Choroid plexus epithelial cell (primary cell): ENCODE data around the gene CD33.

ENCODE experiments used
- DNase-seq: peaks from one replicate; pipeline ENCODE4 v3.0.0-alpha.2; 2010; ENCODE audit warnings: low read depth
- H3K4me3 ChIP-seq: 2 replicates; pipeline ENCODE4 v1.5.1; 2011; ENCODE audit warnings: low read depth, mild to moderate bottlenecking, control low read depth, low read length, moderate library complexity
- CTCF ChIP-seq: conservative IDR thresholded peaks from 2 replicates; pipeline ENCODE4 v1.5.1; 2011; ENCODE audit warnings: low read depth, mild to moderate bottlenecking, control low read depth, inconsistent platforms, low read length, moderate library complexity

The CD33 gene

GRCh38 chr19:51196181-51196580 lies 28.7 kb upstream of the CD33 start:
- DNase-seq, result no peak
- no peak for TF ChIP-seq CTCF
- no peak overlapping the region for H3K4me3 ChIP-seq

GRCh38 chr19:51198641-51199040 lies 26.2 kb upstream of the CD33 start:
- no peak overlapping the region for H3K4me3 ChIP-seq
- DNase-seq, result no peak
- TF ChIP-seq CTCF, result no peak

DNA sequence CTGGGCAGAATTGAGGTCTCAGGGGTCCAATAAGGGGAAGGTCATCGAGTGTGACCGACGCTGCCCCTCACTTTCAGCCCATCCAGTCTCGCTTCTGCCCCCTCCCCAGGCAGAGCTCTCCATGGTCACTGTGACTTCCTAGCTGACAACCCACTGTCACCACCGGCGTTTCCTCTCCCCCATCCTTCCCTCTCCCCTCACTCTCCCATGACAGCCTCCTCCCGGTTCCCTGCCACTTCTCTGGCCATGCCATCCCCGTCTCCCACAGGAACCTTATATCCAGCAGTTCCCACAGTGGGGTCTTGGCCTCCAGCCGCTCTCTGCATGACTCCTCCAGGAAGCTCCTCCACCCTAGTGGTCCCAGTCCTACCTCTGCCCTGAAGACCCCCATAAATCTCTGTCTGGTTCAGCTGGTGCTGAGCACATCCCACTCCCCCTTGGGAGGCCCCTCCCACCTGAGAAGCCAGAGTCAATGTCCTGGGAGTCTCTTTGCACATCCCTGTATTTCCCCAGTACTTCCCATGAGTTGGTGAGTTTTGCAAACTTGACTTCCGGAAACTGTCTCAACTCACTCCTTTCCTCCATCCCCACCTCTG lies 24.7 kb upstream of the CD33 start:
- H3K4me3 ChIP-seq, result no peak overlapping the region
- TF ChIP-seq CTCF, result no peak
- no peak for DNase-seq

DNA sequence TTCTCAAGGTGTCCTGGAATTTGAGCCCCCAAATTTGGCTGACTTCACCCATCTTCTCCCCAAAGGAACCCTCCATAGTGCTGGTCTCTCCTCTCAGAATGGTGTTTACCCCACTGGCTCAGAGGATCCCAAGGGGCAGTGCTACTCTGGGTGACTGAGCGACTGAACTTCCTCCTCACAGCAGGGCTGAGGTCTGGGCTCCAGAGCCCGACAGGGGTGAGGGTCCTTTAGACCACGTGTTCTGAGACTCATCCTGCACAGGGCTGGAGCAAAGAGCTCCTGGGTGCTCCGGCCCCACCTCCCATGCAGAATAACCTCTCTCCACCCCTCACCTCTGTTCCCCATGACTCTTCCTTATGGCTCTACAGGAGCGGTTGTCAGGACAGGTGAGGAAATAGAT lies 23.2 kb upstream of the CD33 start:
- DNase-seq, result no peak
- no peak for TF ChIP-seq CTCF
- no peak overlapping the region for H3K4me3 ChIP-seq

DNA sequence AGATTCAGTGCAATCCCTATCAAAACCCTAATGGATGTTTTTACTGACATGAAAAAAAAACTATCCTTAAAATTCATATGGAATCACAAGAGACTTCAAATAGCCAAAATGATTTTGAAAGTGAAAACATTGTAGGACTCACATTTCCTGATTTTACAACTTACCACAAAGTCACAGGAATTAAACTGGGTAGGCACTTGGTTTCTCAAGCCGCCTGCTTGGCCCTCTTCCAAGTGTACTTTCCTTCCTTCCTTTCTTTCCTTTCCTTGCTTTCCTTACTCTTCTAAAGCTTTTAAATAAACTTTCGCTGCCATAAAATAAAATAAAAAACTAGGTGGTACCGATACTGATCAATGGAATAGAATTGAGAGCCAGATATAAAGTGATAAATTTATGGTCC lies 21.0 kb upstream of the CD33 start:
- H3K4me3 ChIP-seq, result no peak overlapping the region
- no peak for DNase-seq
- TF ChIP-seq CTCF, result no peak

DNA sequence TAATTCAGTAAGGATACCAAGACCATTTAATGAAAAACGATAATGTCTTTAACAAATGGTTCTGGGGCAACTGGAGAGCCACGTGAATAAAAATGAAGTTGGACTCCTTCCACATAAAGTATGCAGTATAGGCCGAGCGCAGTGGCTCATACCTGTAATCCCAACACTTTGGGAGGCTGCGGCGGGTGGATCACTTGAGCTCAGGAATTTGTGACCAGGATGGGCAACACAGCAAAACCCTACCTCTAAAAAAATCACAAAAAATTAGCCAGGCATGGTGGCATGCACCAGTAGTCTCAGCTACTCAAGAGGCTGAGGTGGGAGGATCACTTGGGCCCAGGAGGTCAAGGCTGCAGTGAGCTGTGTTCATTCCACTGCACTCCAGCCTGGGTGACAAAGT lies 20.6 kb upstream of the CD33 start:
- no peak for DNase-seq
- TF ChIP-seq CTCF, result no peak
- no peak overlapping the region for H3K4me3 ChIP-seq

GRCh38 chr19:51207747-51208146 lies 17.1 kb upstream of the CD33 start:
- no peak for TF ChIP-seq CTCF
- no peak for DNase-seq
- no peak overlapping the region for H3K4me3 ChIP-seq
